ACC112 (cell line): Measurements from ENCODE around the gene UBTD1.

Experiments used
- H2AFZ ChIP-seq: fragments of 200-600 bp; sonication (generic); one replicate; pipeline ENCODE4 v1.6.0; 2017; ENCODE audit warnings: antibody characterized with exemption, low read length; ENCODE audit not compliant: unreplicated experiment
- H3K27ac ChIP-seq: fragments of 200-600 bp; sonication (generic); 2 replicates; pipeline ENCODE4 v1.5.1; 2014; ENCODE audit warnings: low read depth, mild to moderate bottlenecking, antibody characterized with exemption, low read length, moderate library complexity
- H3K27me3 ChIP-seq: fragments of 200-600 bp; sonication (generic); 2 replicates; pipeline ENCODE4 v1.6.1; 2014; ENCODE audit warnings: mild to moderate bottlenecking, antibody characterized with exemption, low read length, moderate library complexity, mixed read lengths; ENCODE audit not compliant: insufficient read depth
- H3K36me3 ChIP-seq: fragments of 200-600 bp; sonication (generic); 2 replicates; pipeline ENCODE4 v1.6.1; 2016; ENCODE audit warnings: mild to moderate bottlenecking, antibody characterized with exemption, low read length, moderate library complexity, mixed read lengths; ENCODE audit not compliant: insufficient read depth
- H3K4me1 ChIP-seq: fragments of 200-600 bp; sonication (generic); one replicate; pipeline ENCODE4 v1.6.1; 2016; ENCODE audit warnings: low read length, mixed read lengths; ENCODE audit not compliant: insufficient read depth, unreplicated experiment, control insufficient read depth
- H3K4me3 ChIP-seq: fragments of 200-600 bp; sonication (generic); 2 replicates; pipeline ENCODE4 v1.5.1; 2014; ENCODE audit warnings: mild to moderate bottlenecking, low read depth, low read length
- H3K79me2 ChIP-seq: fragments of 200-600 bp; sonication (generic); one replicate; pipeline ENCODE4 v1.6.0; 2016; ENCODE audit warnings: low read length; ENCODE audit not compliant: control insufficient read depth, unreplicated experiment, insufficient read depth

The UBTD1 gene

DNA sequence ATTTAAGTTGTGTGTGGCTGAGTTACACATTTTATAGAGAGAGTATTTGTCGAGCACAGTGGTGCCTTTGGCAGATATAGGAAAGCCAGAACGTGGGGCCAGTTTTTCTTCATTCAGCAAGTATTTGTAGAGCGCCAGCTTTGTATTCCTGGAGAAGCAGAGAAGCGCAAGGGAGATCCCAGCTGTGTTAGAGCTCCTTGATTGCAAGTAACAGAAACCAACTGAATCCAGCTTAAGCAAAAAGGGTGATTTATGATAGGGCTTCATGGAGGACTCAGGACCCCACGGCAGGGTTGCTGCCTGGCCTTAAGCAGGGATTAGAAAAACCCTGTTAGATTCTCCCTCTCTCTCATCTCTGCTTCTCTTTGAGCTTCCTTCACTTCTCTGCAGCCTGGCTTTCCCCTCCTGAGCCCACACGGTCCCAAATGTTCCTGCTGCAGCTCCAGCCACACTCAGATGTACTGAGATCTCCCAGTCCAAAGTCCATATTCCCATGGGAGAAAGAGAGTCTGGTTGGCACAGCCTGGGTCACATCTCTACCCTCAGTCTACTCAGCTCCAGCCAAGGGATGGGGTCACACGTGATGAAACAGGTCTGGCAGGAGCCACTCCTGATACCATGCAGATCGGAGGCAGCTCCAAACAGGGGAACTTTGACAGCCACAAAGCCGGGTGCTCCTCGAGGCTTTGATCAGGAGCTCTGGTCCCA lies 16.7 kb downstream of the UBTD1 start:
- Histone ChIP-seq H3K79me2 (peaks cover 43% of the 10 kb centered on the region), H2AFZ (no peak overlapping the region), H3K4me1 (peaks cover 28% of the 10 kb centered on the region), H3K4me3 (no peak overlapping the region), H3K27ac (no peak overlapping the region), H3K27me3 (no peaks in the 10 kb centered on the region), H3K36me3 (no peaks in the 10 kb centered on the region)

DNA sequence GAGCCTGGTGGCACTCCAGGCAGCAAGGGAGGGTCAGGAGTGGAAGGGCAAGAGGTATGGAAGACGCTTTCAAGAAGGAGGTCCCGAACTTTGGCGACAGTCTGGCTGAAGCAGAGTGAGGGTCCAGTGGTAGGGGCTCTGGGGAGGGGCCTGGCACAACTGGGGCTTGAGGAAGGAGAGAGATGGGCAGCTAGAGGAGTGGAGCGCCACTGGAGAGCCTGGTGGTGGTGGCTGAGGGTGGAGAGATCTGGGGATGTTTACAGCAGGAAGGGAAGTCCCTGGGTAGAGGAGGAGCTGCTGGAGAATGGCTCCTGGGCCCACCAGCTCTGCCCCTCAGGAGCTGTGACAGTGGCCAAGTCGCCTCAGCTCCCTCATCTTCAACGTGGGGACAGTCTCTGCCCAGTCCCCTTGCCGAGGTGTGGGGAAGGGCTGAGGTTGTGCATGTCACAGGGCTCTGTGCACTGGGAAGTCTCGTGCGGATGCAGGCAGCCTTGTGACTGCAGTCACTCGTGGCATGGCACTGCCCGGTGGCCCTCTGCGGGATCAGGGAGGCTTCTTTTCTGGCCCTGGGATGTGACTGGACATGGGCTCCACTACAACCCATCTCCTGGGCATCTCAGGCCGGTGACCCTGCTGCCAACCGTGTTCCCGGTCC lies 18.5 kb downstream of the UBTD1 start:
- no peak overlapping the region for H3K27ac ChIP-seq
- H3K36me3 ChIP-seq = no peaks in the 10 kb centered on the region
- no peak overlapping the region for H3K4me3 ChIP-seq
- peaks cover 28% of the 10 kb centered on the region for H3K4me1 ChIP-seq
- no peaks in the 10 kb centered on the region for H3K27me3 ChIP-seq
- H2AFZ ChIP-seq = no peak overlapping the region
- peaks cover 38% of the 10 kb centered on the region for H3K79me2 ChIP-seq

DNA sequence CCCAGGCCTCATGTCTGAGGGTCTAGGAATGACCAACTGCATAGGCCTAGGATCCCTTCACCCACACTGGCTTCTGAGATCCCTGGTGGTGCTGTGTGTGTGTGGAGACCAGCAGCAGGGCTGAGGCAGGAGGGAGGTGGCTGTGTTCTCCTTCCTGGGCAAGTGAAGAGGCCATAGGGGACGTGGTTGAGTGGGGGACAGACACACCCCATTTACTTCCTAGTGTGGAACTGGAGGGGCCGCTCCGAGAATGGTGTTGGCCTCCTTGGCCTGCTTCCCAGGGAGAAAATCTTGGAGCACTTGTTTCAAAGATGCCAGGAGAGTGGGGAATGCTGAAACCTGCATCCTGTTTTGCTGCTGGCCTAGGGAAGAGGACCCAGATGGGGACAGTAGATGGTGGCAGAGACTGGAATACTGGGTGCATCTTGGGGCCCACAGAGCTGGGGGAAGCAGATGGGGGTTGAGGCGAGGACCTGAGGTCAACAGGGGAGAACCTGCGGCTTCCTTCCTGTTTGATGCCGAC lies 19.1 kb downstream of the UBTD1 start:
- no peak overlapping the region for H3K4me3 ChIP-seq
- H3K36me3 ChIP-seq = no peaks in the 10 kb centered on the region
- no peak overlapping the region for H2AFZ ChIP-seq
- H3K79me2 ChIP-seq = peaks cover 45% of the 10 kb centered on the region
- no peaks in the 10 kb centered on the region for H3K27me3 ChIP-seq
- H3K27ac ChIP-seq = no peak overlapping the region
- H3K4me1 ChIP-seq = peaks cover 28% of the 10 kb centered on the region

DNA sequence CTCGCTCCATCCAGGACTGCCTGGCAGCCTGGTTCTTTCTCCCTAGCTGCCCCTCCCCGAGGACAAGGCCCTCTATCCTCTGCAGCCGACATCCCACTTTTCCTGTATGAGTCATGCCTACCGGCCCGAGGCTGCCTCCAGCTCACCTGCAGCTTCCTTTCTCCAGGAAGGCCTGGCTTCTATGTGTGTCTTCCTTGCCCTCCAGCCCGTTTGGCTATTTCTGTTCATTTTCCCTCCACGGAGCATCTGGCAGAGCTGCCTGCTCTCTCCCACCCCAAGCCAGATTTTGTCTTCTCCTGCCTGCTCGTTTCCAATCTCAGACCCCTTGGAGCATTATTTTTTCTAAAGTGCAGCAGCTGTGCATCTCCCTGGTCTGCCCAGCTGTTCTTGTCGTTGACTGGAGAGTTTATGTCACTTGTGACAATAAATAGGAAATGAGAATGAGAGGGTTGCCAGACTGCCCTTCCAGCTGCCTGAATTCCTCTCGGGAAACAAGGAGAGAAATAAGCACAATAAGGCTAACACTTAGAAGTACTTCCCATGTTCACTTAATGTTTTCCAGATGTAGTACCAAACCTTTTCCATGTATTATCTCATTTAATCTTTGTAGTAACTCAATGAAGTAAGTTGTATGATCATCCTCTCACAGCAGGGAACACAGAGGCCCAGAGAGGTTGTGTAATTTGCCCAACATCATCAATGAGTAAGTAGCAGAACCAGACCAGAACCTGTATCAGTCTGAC lies 19.7 kb downstream of the UBTD1 start:
- H3K36me3 ChIP-seq = no peaks in the 10 kb centered on the region
- H3K27ac ChIP-seq = no peak overlapping the region
- H2AFZ ChIP-seq = no peak overlapping the region
- no peaks in the 10 kb centered on the region for H3K27me3 ChIP-seq
- peaks cover 28% of the 10 kb centered on the region for H3K4me1 ChIP-seq
- no peak overlapping the region for H3K4me3 ChIP-seq
- peaks cover 44% of the 10 kb centered on the region for H3K79me2 ChIP-seq

DNA sequence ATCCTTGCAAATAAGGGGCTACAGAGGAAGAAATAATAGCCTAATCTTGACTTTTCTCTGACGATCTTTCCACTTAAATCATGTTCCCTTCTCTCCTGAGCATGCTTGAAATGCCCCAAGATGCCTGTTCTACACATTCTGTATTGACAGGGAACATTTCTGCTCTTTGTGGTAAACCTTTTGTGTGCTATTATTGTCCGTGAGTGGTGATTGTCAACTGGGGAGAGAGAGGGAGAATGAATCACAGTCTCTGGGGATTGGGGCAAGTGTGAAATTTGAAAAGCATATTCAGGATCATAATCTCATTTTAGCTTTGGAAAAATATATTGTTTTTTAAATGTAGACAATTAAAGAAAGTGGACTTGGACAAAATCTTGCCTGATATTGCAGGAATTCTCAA lies 20.6 kb downstream of the UBTD1 start:
- H3K27ac ChIP-seq = no peak overlapping the region; the same call in 1 of the 2 replicates
- peaks cover 46% of the 10 kb centered on the region for H3K79me2 ChIP-seq
- H2AFZ ChIP-seq = no peak overlapping the region

DNA sequence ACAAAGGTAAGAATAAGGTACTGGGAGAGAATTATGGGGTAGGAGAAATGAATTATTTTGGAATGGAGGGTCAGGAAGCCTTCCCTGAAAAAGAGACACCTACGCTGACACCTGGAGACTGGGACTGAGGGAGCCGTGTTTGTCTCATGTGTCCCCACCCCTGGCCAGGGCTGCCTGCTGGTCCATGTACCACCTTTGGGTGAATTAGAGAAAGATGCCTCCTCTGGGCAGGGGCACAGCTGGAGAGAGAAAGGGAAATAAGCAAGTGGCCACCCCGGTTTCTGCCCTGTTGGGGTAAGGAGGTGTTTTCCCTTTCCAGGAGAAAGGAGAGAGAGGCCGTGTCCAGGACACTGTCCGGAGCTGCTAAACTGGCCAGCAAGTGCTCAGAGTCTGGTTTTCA lies 21.8 kb downstream of the UBTD1 start:
- no peak overlapping the region for H2AFZ ChIP-seq
- no peaks in the 10 kb centered on the region for H3K27me3 ChIP-seq
- H3K27ac ChIP-seq = no peak overlapping the region
- H3K4me3 ChIP-seq = no peak overlapping the region
- H3K36me3 ChIP-seq = no peaks in the 10 kb centered on the region
- peaks cover 28% of the 10 kb centered on the region for H3K4me1 ChIP-seq
- H3K79me2 ChIP-seq = peaks cover 45% of the 10 kb centered on the region

More for the DNA sequence above, 20.6 kb downstream of the UBTD1 start:
- no peak overlapping the region for H3K4me3 ChIP-seq
- H3K27me3 ChIP-seq = no peaks in the 10 kb centered on the region
- no peaks in the 10 kb centered on the region for H3K36me3 ChIP-seq
- H3K4me1 ChIP-seq = peaks cover 28% of the 10 kb centered on the region

DNA sequence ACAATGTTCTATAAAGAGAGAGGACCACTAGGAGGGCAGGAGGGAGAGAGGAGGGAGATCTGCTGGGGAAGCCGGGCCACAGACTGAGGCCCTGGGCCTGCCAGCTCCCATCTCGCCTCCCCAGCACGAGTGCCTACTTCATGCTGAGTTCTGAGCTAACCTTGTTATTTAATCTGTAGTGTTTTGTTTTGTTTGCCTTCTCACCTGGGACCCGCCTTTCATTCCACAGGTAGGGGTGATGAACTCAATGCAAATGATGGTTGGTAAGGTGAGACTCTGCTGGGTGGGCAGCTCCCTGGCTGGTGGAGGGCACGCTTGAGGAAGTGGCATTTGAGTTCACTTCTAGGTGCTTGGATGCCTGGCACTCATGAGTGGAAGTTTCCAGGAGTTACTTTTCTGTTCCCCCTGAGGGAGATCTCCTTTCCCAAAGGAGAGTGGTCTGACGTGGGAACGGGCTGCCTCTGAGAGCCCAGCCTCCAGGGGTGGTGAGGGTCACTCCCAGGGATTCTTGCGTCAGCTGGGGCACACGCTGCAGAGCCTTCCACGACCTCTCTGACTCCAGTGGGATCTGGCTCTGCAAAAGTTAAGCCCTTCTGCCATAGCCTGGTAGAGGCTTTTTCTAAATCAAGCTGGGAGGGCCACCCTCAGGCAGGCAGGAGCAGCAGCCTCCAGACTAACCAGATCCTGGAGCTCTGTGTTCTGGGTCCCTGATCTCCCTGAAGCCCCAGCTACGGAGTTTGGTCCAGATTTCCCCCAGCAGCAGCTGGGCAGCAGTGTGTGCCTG lies 22.4 kb downstream of the UBTD1 start:
- Histone ChIP-seq H3K36me3 (no peaks in the 10 kb centered on the region), H3K79me2 (peaks cover 38% of the 10 kb centered on the region), H3K4me3 (no peak overlapping the region), H3K27ac (no peak overlapping the region), H3K4me1 (peaks cover 28% of the 10 kb centered on the region), H3K27me3 (no peaks in the 10 kb centered on the region), H2AFZ (no peak overlapping the region)

DNA sequence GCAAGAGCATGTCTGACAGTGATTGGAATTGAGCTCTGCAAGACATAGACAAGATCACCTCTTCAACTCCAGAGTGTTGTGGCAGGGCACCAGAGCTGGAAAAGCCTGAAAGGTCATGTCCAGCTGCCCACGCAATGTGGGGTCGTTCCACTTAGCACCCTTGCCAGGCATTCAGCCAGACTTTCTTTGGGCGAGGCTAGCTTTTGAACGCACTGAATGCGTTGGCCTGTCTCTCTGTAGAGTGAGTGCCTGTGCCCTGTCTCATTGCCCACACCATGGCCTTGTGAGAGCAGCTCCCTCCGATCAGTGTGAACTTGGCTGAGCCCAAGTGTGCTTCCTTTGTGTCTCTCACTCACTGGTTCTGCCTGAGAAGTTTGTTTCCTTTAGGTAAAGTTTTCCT lies 23.3 kb downstream of the UBTD1 start:
- H3K36me3 ChIP-seq = no peaks in the 10 kb centered on the region
- H3K4me3 ChIP-seq = no peak overlapping the region
- no peak overlapping the region for H2AFZ ChIP-seq
- H3K27ac ChIP-seq = no peak overlapping the region
- peaks cover 33% of the 10 kb centered on the region for H3K79me2 ChIP-seq
- H3K27me3 ChIP-seq = no peaks in the 10 kb centered on the region
- H3K4me1 ChIP-seq = peaks cover 28% of the 10 kb centered on the region

DNA sequence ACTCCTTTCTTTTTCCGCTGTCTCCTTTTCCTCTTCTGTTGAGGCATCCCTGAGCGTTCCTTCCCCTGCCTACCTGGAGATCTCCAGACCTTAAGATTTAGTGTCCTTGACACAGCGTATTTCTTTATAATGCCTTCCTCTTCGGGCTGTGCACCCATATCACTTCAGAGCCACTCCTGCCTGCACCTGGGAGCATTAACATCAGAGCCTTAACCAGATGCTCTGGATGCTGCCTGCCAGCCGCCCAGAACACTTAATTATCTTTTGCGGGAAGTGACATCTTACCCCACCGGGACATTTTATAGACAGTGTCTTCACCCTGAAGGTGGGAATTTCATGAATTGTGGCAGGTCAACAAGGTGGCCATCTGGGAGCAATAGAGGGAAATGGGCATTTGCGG lies 24.2 kb downstream of the UBTD1 start:
- peaks cover 19% of the 10 kb centered on the region for H3K4me1 ChIP-seq
- H3K79me2 ChIP-seq = peaks cover 30% of the 10 kb centered on the region
- H3K27ac ChIP-seq = no peak overlapping the region
- no peak overlapping the region for H2AFZ ChIP-seq
- no peak overlapping the region for H3K4me3 ChIP-seq
- no peaks in the 10 kb centered on the region for H3K27me3 ChIP-seq
- H3K36me3 ChIP-seq = no peaks in the 10 kb centered on the region

DNA sequence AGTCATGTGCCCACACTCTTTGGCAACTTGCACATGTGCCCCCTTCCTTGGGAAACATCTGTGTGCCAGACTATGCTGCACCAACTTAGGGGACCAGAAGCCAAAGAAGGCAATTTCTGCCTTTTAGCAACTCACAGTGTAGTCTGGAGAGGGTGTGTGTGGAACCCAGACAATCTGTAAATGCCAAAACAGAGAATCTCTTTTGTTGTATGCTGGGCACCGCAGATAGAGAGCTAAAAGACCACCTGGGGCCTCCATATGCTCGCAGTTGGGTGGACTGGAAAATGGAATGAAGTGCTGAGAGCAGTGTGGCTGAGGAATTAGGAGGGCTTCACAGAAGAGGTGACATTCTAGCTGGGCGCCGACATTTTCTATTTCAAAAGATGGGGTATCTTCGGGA lies 26.4 kb downstream of the UBTD1 start:
- peaks cover 24% of the 10 kb centered on the region for H3K79me2 ChIP-seq

More for the DNA sequence above, 26.4 kb downstream of the UBTD1 start:
- H3K27me3 ChIP-seq = no peaks in the 10 kb centered on the region
- no peaks in the 10 kb centered on the region for H3K4me1 ChIP-seq
- H3K27ac ChIP-seq = no peak overlapping the region
- no peak overlapping the region for H2AFZ ChIP-seq
- H3K36me3 ChIP-seq = no peaks in the 10 kb centered on the region
- no peak overlapping the region for H3K4me3 ChIP-seq
